CD4-positive, alpha-beta T cell treated with Interleukin-10 for 1 hour (primary cell): ENCODE data around the gene AMBRA1.
A peak's percentile ranks its signal among the peaks of the same experiment; 100 is the strongest.

Experiments used
- DNase-seq: peaks from one replicate; pipeline ENCODE4 v3.0.0-alpha.2; 2020

AMBRA1 gene

DNA sequence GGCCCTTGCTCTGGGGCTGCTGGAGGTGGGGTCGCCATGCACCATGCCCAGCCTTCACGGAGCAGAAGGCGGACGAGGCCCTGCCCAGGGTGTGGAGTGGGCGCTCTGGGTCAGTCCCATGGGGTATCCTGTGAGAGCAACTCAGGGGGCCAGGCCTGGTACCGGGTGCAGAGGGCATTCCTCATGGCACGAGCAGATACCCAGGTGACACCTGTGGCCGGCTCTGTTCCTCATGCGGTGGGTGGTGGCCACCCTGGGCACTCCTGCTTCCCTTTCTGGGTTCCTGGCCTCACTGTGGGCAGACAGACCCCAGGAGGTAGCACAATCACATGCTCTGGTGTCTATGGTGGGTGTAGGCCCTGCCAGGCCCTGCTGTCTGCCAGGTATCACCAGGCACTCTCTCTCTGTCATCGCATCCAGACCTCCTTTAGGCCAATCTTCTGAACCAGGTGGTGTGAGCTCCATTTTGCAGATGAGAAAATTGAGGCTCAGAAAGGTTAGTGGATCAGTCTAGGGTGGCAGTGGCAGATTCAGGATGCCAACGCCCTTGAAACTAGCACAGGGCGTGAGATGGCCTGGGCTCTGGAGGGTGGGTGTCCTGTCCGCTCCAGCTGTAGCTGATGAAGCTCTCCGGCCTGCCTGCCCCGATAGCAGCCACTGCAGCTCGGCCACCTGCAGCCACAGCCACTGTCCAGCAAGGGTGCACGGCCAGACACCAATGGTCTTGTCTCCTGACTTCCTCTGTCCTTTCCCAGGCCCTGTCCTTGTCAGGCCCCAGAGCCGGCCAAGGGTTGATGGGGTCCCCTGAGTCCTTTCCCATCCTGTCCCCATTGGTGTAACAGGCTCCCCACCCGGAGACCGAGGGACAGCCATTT lies 231.4 kb downstream of the AMBRA1 start:
- no peak for DNase-seq

DNA sequence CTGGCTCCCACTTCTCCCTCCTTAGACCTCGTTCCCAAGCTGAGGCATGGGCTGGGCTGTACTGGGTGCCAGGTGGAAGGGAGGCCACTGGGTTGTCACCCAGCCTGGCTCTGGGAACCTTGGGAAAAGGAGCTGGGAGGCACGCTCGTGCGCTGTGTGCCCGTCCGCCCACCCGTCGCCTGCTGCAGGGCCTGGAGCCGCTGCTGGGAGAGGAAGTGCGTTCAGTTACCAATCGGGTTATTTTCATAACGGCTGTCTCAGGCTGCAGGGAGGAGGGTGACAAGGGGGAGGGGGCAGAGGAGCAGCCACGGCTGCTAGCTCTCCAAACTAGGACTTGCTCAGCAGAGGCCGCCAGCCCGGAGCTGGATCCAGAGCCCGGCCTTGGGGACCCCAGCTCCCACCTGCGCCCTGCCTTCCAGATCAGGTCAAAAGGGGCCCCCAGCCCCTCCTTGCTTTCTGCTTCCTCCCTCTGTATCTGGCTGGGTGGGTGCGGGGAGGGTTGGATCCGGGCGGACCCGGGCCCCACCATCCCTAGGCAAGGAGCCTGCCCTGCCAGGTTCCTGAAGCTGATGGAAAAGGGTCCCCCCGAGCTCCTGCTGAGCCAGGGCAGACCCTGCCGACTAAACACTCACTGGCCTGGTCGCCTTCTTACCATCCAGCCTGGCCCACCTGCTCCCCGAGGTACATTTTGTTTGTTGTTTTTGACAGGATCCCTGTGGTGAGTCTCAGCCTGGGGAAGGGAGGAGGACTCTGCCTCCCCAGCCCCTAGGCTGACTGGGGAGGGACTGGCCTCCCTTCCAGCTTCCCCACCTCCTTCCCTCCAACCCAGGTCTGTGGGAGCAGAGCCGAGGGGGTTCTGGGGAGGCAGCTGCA lies 232.3 kb downstream of the AMBRA1 start:
- peak; percentile 63 for DNase-seq

DNA sequence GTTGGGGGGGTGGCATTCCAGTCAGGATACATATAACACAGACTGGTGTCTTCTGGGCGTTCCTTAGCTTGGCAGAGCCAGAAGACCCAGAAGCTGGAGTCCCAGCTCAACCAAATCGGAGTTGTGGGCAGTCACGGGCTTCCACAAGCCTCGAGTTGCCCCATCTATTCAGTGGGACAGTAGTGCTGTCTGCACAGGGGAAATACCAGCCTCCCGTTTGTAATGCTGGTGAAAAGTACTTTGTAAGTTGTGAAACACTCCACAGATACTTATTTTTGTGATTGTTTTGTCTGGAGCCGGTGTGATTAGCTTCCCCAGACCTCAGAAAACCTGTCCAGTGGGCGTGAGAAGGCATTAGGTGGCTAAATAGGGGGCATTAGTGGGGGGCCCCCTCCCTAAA lies 232.9 kb downstream of the AMBRA1 start:
- DNase-seq: no peak

DNA sequence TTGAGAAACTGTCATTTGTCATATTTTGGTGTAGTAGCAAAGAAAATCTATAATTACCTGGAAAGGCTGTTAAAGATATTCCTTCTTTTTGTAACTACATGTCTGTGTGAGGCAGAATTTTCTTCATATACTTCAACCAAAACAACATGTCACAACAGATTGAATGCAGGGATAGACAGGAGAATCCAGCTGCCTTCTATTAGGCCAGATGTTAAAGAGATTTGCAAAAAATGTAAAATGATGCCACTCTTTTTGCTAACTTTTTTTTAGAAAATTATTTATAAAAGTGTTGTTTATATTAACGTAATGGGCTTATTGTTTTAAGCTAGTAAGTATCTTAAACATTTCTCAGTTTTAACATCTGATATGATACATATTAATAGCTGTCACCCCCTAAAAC lies 233.9 kb downstream of the AMBRA1 start:
- no peak for DNase-seq

DNA sequence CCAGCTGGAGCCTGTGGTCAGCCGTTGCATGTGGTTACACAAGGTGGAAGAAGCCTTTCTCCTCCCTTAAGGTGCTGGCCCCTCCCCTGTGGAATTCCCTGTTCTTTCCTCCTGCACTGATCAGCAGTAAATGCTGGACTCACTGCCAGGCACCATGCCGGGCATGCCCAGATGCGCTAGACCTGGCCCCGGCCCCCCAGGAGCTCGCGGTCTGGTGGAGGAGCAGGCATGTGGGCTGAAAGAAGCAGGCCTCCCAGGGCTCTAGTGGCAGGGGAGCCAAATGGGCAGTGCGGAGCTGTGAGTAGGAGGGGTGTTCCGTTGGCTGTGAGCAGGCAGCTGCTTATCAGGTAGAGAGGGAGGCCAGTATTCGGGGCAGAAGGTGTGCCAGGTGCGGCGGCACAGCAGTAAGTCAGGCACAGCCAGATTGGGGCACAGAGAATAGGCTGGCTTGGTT lies 236.3 kb downstream of the AMBRA1 start:
- DNase-seq: no peak

DNA sequence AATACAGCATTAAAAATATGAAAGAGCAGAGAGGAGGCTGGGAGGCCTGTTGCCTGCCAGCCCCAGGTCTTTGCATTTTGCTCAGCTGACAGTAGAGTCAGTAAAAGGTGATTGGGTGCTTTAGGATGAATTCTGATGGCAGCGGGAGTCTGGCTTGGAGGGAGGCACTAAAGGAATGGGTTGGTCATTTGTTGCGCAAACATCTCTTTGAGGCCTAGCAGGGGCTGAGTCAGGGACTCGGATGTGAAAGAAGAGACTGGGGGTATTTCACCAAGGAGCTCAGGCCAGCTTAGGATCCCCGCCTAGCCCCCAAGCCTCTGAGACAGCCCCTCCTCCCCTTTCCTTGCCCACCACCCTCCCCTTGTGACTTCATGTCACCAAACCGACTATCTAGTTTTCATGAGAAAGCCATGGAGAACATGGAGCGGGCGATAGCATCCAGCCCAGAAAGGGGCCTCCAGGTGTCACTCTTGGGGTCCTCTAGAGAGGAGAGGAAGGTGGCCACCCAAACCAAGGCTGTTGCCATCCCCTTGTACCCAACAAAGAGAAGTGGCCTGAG lies 236.8 kb downstream of the AMBRA1 start:
- no peak for DNase-seq

DNA sequence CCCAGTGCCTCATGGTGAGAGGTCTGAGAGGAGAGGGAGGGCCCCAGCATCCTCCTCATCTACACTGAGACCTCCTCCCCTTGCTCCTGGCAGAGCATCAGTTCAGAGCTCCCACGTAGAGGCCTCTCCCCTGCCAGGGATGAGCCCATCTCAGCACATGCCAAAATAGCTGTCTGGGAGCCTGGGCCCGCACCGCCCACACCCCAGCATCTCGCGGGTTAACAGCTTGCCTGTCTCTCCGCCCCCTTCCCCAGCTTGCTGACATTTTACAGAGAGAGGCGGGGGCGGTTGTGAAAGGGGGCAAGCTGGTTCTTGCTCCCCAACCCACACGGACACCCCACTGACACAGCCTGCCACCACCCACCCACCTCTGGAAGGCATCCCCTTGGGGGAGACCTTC lies 240.1 kb downstream of the AMBRA1 start:
- DNase-seq: no peak

DNA sequence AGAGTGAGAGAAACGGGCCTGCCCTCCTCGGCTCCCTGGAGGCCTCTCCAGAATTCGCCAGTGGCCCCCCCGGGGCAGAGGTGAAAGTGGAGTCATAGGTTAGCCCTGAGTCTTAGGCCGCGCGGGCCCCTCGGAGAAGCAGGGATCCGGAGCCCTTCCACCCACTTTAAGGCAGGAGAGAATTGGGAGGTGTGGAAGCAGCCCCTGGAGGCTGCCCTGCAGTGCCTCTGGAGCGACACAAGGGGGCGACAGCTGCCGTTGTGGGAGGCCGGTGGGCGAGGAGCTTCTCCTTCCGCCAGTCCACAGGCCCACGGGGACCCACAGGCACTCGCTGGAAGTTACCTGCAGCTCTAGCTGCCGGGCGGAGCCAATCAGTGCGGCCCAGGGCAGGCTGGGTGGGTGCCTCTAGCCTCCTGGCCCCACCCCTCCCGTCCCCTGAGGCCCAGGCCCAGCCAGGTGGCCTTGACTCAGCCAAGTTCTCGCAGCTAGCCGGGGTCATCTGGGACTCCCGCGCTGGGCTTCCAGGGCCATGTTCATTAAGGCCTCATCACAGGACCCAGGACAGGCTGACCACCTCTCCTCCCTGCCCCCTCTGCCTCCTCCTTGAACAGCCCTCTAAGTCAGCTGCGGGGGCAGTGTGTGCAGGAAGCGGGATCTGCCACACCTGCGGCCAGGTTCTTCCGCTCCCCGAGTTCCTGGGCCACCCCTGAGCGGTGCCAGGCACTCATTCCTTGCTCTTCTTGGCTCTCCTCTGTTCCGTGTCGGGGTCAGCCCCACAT lies 241.6 kb downstream of the AMBRA1 start:
- DNase-seq: peak; percentile 88

DNA sequence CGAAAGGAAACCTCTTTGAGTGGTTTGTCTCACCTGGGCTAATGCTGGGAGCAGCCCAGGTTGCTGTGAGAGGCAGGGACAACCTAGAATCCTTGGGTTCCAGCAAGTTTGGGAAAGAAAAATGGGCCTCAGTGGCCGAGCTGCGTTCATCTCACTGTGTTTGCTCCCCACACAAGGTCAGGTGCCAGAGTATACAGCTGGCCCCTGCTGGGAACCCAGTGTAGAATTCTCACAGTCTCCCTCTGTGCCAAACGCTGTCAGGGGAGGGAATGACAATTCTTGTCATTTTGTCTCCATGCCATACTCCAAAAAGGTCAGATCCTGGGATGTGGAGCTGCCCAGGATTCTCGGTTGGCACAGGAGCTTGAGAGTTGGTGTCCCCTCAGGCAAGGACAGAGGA lies 242.2 kb downstream of the AMBRA1 start:
- DNase-seq: no peak

DNA sequence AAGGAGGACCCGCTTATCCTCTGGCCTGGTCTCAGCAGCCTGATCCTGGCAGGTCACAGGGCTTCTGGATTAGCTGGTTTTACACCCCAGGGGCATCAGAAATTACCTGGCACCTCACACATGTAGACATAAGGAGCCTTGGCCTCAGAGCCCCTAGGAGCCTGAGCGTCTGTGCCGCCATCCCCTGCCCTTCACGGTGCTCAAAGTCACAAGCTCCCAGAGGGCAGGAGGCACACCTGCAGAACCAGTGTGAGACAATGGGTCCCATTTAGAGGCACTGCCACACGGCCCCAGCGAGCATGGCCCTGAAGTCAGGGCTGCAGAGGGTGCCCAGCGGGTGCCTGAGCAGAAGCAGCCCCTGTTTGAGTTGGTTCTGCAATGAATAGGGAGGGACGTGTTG lies 242.7 kb downstream of the AMBRA1 start:
- no peak for DNase-seq

DNA sequence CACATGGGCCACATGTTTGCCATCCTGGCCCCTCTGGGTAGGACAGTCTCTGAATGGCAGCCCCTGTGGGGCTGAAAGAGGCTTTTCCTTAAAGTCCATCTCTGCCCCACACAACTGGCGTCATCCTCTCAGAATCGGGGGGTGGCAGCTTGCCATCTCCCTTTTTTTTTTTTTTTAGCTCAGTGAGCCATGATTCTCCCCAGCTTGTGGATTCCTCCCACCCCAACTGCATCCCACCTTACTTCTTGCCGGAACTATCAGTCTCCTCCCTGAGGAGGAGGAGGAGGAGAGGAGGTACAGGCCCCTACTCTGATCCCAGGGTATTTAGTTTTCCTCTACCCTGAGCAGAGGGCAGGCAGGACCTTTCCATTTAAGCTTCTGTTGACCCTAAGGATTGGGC lies 243.1 kb downstream of the AMBRA1 start:
- DNase-seq: no peak

DNA sequence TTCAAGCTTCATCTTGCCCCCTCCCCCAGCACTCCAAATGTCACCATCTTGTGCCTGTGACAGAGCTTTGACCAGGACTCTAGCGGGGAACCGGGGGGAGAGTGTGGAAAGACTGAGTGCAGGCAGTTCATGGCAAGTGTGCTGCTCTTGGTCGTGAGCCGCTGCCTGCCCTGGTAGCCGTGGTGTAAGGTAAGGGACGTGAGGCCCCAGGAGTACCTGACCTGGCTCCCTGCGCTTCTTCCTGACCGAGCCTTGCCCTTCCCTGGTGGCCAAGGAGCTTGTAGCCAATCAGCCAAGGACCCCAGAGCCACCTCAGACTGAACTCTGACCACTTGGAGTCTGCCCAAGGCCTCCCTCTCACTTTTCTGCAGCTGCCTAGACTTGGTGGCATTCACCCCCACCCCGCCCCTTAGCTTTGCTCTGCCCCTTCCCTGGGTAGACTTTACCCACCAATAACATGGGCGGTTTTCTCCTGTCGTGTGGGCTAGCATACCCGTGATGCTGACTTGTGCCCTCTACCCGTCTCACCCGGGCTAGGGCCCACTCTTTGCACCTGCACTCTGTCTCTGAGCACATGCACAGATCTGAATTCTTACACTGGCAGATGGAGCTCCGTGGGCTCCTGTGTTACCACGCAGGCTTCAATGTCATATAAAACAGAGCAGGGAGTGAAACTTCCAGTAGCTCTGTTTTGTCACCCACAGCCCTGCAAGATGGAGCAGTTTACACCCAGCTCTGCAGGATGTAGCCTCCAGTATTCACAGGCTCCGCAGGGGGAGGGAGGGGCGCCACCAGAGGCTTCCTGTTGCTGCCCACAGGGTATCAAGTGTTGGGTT lies 245.0 kb downstream of the AMBRA1 start:
- peak; percentile 71 for DNase-seq

DNA sequence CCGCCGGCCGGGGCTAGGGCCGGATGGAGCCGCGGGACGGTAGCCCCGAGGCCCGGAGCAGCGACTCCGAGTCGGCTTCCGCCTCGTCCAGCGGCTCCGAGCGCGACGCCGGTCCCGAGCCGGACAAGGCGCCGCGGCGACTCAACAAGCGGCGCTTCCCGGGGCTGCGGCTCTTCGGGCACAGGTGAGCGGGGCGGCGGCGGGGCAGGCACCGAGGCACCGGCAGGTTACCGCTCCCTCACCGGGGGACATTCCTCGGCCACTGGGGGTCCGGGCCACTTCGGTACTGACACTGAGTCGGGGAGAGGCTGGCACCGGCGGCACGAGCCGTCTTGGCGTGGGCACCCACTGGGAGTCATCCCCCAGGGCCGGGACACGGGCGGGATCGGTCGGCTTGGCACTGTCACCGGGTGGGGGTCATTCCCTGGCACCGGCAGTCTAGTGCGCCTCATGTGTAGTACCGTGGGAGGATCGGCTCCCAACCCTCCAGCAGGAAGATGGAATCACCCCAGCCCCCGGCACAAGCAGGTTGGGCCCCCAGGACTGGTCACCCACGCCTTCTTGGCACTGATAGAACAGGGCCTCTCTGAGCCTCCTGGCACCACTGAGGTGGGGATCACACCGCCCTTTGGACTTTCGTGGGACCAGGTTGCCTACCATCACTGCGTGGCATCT lies 246.0 kb downstream of the AMBRA1 start:
- no peak for DNase-seq

DNA sequence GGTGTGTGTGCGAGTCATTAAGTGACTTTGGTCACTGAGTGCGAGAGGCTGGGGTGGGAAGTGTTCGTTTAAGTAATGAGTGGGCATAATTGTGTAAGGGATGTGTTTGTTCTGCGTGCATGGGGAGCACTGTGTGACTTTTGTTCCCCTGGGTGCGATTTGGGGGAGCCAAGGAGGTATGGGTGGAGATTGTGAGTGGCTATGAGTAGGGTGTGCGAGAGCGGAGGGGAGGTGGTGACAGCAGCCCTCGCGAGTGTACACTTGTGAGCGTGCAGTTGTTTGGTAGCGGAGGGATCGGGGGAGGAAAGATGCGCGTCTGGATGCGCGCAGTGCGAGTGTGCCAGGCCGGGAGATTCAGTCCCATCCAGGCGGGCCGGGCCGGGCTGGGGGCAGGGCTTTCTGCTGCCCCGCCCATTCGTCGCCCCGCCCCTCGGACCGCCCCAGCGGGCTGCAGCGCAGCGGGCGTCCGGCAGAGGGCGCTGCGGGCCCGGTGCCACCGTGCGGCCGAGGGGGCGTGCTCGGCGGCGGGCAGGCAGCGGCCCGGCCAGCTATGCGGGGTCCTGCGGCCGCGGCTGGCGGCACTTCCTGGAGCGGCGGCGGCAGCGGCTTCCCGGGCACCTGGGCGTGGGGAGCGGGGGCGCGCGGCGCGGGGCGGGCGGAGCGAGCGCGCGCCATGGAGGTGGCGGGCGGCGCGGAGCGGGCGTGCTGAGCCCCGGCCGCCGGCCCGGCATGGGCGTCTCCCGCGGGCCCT lies 246.8 kb downstream of the AMBRA1 start, which contains the start of gene DGKZ:
TSS of gene DGKZ (plus strand) at position 578 of the 751 bp plus-strand sequence. CDS start 197 bp downstream, outside the sequence.
- DNase-seq: peak; percentile 93
